ENCODE results near the gene ARL8A.

DNA sequence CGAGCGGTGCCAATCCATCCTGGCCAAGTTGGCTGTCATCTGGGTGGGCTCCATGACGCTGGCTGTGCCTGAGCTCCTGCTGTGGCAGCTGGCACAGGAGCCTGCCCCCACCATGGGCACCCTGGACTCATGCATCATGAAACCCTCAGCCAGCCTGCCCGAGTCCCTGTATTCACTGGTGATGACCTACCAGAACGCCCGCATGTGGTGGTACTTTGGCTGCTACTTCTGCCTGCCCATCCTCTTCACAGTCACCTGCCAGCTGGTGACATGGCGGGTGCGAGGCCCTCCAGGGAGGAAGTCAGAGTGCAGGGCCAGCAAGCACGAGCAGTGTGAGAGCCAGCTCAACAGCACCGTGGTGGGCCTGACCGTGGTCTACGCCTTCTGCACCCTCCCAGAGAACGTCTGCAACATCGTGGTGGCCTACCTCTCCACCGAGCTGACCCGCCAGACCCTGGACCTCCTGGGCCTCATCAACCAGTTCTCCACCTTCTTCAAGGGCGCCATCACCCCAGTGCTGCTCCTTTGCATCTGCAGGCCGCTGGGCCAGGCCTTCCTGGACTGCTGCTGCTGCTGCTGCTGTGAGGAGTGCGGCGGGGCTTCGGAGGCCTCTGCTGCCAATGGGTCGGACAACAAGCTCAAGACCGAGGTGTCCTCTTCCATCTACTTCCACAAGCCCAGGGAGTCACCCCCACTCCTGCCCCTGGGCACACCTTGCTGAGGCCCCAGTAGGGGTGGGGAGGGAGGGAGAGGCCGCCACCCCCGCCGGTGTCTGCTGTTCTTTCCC is 16.5 kb downstream of the ARL8A start:
- TF ChIP-seq, protein P1, sequence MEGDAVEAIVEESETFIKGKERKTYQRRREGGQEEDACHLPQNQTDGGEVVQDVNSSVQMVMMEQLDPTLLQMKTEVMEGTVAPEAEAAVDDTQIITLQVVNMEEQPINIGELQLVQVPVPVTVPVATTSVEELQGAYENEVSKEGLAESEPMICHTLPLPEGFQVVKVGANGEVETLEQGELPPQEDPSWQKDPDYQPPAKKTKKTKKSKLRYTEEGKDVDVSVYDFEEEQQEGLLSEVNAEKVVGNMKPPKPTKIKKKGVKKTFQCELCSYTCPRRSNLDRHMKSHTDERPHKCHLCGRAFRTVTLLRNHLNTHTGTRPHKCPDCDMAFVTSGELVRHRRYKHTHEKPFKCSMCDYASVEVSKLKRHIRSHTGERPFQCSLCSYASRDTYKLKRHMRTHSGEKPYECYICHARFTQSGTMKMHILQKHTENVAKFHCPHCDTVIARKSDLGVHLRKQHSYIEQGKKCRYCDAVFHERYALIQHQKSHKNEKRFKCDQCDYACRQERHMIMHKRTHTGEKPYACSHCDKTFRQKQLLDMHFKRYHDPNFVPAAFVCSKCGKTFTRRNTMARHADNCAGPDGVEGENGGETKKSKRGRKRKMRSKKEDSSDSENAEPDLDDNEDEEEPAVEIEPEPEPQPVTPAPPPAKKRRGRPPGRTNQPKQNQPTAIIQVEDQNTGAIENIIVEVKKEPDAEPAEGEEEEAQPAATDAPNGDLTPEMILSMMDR (optimal IDR thresholded peaks at IDR 0.05 in 1 of 3, IDR thresholded peaks at IDR 0.05 in 1 of 3, conservative IDR thresholded peaks at IDR 0.05 in 1 of 3; ENCODE audit: extremely low read depth in 1 of 3, insufficient read depth in 2 of 3, low read length in 3 of 3): no peak
- no peak for TF ChIP-seq EZH2 (IDR thresholded peaks at IDR 0.05; ENCODE audit: low read length)
